PFSK-1 (cell line): ENCODE measurements around the gene ECEL1.

ENCODE experiments used
- POLR2AphosphoS5 ChIP-seq: IDR thresholded peaks from 2 replicates; pipeline ENCODE4 v1.6.1; 2012; ENCODE audit warnings: low read depth, mild to moderate bottlenecking, control low read depth, low read length, moderate library complexity
- TF ChIP-seq, protein P1 (sequence below), 2 experiments: IDR thresholded peaks; 2 replicates each; pipeline versions ENCODE4 v1.6.1 to v1.8.0; 2011 to 2012; ENCODE audit warnings: low read depth in 2 of 2, low read length in 2 of 2, control low read depth in 1 of 2, inconsistent platforms in 1 of 2, mild to moderate bottlenecking in 1 of 2, moderate library complexity in 1 of 2; ENCODE audit not compliant: insufficient read depth in 1 of 2

GRCh38 chr2:232512602-232513001 lies 25.0 kb upstream of the ECEL1 start:
- no peak for TF ChIP-seq POLR2AphosphoS5
- TF ChIP-seq, protein P1, sequence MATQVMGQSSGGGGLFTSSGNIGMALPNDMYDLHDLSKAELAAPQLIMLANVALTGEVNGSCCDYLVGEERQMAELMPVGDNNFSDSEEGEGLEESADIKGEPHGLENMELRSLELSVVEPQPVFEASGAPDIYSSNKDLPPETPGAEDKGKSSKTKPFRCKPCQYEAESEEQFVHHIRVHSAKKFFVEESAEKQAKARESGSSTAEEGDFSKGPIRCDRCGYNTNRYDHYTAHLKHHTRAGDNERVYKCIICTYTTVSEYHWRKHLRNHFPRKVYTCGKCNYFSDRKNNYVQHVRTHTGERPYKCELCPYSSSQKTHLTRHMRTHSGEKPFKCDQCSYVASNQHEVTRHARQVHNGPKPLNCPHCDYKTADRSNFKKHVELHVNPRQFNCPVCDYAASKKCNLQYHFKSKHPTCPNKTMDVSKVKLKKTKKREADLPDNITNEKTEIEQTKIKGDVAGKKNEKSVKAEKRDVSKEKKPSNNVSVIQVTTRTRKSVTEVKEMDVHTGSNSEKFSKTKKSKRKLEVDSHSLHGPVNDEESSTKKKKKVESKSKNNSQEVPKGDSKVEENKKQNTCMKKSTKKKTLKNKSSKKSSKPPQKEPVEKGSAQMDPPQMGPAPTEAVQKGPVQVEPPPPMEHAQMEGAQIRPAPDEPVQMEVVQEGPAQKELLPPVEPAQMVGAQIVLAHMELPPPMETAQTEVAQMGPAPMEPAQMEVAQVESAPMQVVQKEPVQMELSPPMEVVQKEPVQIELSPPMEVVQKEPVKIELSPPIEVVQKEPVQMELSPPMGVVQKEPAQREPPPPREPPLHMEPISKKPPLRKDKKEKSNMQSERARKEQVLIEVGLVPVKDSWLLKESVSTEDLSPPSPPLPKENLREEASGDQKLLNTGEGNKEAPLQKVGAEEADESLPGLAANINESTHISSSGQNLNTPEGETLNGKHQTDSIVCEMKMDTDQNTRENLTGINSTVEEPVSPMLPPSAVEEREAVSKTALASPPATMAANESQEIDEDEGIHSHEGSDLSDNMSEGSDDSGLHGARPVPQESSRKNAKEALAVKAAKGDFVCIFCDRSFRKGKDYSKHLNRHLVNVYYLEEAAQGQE (IDR thresholded peaks at IDR 0.05; ENCODE audit: insufficient read depth in 1 of 2, low read depth in 2 of 2, low read length in 2 of 2): no peak
